HG03135 (cell line): Measurements from ENCODE around the gene POGLUT3.

Experiments
- ATAC-seq: cut with Tn5 transposase; IDR thresholded peaks from one replicate; pipeline ENCODE4 v1.9.1; 2021; ENCODE audit warnings: mild to moderate bottlenecking, moderate library complexity; ENCODE audit not compliant: unreplicated experiment

Gene POGLUT3

DNA sequence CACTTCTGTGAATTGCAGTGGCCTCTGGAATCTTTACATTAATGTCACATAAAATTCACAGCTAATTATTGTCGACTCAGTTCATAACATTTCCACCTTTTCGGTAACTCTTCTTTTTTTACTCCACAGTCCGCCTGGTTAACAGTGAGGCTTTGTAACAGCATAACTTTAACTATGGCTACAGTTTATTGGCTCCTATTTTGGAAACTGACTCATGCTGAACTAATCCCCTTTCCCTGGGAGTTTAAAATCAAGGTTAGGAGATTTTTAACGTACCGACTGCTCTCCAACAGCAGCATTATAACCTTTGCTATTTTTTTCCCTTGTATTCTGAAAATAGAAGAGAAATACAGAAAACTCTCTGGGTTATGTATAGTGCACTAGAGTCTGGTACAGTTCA lies 3.2 kb upstream of the POGLUT3 start:
- no peak for ATAC-seq

DNA sequence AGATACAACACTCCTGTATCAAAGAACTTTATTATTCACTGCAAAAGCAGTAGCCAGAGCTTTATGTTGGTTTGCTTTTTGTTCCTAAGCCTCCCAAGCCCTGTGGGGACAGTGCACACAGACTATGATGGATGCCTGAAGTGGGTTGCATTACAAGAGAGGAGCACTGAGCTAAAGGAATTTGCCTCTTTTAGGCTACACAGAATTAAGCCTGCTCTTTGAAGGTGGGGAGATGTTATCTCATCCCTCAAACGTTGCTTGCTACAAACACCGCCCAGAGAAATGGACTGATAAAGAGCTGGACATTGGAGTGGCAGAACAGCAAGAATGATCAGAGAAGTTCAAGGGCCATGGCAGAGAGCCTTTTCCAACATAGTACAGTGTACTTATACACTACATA lies 2.5 kb upstream of the POGLUT3 start:
- no peak for ATAC-seq

DNA sequence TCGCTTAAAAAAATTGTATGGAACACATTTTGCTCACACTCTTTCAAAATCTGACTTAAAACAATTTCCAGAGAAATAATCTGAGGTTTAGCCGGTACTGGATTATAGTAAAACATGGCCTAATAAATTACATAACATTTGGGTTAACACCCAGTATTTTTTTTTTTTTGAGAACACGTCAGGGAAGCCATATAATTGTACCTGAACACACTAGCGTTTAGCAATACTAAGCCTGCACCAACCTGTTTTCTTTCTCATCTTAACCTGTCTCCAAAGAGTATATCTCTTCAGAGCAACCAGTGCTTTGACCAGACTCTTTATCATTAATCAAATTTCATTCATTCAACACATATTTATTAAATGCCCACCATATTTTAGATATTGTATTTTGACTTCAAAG lies 2.0 kb upstream of the POGLUT3 start:
- no peak for ATAC-seq

DNA sequence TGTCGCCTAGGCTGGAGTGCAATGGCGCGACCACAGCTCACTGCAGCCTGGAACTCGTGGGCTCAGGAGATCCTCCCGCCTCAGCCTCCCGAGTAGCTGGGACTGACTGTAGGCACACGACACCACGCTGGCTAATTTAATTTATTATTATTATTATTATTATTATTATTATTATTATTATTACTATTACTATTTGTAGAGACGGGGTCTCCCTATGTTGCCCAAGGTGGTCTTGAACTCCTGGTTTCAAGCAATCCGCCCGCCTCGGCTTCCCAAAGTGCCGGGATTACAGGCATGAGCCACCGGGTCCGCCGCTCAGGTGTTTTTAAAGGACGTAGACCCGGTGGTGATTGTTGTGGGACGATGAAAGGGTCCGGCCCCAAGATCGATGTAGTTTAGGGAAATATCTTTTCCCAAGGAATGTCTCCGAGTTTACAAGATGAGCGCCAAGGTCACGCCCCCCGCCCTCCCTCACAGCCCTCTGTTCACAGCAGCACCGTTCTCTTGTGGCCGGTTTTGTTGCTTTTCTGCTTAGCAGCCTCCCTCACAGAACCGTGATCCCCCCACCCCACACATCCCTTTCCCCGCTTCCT lies 728 bp upstream of the POGLUT3 start:
- ATAC-seq, result peak; percentile 5

DNA sequence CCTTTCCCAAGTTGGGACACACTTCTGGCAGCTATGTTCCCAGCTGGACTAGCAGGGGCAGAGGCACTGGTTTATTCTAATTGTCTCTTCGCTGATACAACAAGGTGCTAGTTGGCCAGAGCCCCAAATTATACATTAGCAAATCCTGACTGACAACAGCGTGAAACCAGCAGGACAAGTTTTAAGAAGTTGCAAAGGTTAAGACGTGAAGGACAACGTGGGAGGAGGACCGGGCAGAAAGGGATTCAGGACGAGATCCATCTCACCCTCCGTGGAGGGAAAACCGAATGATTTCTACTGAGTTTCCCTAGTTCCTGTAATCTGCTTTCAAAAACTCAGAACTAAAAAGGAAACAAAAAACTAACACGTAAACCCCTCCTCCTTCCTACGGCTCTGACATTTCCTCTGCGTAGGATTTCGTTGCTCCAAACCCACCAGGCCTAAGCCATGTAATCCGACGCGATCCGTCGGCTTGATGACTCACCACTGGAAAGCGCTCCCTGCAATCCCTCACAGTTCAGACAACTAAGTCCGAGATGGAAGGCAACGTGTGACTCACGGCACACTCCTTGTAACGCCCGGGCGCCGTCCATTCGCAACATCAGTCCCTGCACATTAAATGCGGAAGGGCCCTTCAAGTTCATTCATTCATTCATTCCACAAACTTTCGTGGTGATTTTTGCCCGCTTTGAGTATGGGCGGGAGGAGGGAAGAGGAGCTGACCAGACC lies 703 bp downstream of the POGLUT3 start:
- ATAC-seq, result peak; percentile 53

DNA sequence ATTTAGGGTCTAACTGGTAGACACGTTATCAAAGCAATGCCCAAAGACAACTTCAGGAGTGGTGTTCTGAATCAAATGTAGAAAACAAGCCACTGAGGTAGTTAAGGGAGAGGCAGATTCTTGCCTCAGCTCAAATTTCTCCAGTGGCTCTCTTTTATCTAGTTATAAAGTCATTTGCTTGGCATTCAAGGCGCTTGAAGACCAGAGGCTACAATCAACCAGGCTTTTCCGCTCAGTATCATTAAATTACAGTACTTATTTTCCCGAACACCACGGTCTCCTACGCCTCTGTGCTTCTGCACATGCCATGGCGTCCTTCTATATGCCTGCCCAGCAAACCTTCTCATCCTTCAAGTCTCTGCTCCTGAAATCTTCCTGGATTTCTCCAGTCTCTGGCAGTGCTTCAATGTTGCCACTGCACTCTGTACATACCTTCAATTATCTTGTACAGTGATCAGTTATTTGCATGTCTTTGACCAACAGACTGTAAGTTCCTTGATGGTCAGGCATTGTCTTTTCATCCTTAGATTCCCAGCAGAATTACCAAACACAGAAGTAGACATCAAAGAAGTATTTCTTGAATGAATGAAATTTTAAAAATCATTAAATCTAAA lies 1.4 kb downstream of the POGLUT3 start:
- ATAC-seq, result no peak

DNA sequence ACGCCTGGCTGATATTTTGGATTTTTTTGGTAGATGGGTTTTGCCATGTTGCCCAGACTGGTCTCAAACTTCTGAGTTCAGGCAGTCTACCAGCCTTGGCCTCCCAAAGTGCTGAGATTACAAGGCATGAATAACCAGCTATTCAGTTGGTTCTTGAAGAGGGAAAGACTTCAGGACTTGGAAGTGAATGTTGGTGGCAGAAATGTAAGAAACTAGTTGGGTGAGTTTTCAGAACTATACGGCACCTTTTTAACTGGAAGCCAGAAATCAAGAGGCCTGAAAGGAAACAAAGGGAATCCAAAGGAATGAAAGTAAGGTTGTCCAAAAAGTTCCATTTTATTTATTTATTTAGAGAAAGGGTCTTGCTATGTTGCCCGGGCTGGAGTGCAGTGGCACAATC lies 2.9 kb downstream of the POGLUT3 start:
- no peak for ATAC-seq

DNA sequence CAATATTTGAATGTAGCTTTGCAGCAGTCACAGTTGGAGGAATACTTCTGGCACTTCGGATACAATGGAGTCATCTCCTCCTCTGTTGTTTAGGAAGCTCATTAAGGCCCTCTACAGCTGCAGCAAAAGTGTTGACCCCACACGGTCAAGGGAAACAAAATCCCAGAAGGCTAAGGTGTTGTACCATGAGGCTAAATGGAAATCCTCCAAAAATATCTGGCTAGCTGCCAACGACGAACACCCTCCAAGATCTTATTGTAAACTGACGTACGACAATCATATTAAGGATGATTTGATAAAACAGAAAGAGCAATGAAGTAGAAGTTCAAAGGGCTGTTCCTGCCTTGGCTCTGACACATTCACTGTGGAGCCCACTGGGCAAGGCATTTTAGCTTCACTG lies 4.0 kb downstream of the POGLUT3 start:
- no peak for ATAC-seq

DNA sequence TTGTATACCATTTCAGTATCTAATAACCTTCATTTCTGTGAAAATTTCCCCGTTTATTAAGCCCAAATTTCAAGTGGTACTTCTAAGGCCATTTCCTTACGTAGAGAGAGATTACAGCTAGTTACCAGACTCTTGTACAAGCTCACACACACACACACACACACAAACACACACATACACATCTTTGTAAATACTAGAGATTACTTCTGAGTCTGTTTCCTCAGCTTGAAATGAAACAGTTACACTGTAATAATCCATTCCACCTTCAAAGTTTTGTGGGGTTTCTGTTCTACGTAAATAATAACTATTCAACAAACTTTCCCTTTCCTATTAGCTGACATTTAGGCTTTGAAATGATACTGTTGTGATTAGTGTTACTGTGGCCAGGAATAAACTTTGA lies 6.2 kb downstream of the POGLUT3 start:
- no peak for ATAC-seq

DNA sequence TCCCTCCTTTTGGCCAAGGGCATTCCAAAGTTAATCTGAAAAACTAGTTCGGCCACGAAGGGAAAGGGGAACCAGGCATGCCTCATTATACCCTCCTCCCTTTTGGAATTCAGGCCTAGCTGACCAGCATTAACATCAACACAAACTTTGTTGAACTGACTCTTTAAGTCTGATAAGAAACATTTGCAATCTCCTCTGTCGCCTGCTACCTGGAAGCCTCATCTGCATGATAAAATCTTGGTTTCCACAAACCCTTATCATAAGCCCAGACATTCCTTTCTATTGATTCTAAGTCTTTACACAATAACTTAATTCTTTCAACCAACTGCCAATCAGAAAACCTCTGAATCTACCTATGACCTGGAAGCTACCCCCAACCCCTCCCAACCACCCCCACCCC lies 11.4 kb downstream of the POGLUT3 start:
- no peak for ATAC-seq

DNA sequence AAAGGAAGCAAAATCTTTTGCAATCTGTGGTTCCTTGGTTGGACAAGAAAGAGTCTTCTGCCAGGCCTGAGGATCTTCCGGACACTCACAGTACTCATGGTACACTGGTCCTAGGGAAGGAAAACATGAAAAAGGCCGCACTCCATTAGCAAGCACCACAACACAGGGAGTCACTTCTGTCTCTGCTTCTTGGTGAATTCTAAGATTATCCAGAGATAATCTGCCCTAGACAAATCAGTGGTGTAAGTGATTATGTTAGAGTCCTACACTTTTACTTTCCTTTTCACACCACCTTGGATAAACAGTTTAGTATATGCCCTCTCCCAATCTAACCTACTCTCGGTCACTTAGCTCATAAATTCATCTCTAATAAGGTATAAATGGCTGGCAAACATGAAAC lies 11.9 kb downstream of the POGLUT3 start:
- no peak for ATAC-seq

DNA sequence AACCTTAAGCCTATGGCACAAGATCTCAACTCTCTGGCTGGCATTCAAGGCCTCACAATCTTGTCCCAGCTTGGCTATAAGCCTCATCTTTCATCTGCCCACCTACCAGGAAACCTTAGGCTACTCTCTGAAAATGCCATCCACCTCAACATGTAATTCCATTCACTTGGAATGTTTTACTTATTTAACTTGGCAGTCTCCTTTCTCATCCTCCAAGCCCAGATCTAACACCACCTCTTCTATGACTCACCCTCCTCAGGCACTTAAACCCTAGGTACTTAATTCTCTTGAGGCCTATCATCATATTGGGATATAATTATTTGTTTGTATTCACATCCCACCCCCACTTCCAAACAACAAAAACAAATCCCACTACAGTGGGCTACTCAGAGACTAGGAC lies 15.0 kb downstream of the POGLUT3 start:
- ATAC-seq, result no peak

DNA sequence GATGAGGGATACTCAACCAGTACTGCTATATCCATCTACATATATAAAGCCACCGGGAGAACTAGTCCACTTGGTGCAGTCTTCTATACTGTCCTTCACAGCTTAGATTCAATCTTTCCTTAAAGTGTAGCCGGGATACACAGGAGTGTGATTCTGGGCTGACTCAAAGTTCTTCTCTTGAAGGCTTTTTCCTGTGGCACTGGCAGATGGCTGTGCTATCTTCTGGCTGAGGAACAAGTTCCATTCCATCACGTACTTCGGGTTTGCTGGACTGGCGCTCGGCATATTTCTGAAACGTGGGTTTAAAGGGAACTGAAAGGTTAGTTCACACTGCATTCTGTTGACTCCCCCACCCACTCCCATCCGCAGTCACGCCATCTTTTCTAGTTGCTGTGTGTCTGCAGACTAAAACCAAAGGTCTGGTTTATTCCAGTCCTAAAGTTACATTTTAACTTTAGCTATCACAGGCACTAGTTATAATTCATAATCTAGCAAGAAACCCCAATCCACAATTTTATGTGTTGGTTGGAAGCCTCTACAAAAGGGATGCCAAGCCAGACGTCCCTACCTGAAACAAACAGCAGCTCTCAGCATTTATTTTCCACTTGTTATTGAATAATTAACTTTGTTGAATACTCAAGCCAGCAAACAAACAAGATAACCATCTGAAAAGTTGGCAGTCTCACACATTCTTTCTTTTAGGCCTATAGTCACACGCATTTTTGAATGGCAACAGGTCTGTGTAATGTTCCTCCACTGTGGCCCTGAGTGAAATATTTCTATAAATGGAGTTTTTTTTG lies 23.3 kb downstream of the POGLUT3 start:
- no peak for ATAC-seq

DNA sequence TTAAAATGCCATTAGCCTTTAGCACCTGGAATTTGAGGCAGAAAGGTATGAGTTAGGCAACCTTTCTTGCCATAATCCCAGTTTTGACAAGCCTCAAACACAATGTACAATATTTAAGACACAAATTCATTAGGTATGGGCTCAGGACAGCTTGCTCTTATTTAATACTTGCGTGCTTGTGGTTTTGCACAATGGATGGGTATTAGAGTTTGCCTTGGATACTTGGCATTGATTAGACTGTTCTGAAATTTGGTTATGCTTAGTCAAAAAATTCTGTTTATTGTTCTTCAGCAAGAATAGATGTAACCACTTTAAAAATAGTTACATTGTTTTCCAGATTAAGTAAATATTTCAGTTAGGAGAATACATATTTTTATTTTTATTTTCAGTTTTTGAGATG lies 25.5 kb downstream of the POGLUT3 start:
- ATAC-seq, result no peak

DNA sequence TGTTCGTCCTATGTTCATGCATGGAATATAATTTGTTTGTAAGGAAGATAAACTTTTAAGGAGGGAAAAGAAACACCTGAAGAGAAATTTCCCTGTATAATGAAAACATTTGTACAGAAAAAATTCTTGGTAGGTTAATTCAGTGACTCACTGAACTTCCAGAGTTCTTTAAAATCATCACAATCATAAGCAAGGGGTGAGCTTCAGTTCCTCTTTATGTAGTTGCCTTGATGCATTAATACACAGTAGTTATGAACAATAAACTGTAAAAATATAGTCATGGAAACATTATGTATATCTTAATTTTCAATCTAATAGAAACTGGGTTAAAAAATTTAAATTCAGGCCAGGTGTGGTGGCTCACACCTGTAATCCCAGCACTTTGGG lies 29.7 kb downstream of the POGLUT3 start:
- ATAC-seq, result no peak

DNA sequence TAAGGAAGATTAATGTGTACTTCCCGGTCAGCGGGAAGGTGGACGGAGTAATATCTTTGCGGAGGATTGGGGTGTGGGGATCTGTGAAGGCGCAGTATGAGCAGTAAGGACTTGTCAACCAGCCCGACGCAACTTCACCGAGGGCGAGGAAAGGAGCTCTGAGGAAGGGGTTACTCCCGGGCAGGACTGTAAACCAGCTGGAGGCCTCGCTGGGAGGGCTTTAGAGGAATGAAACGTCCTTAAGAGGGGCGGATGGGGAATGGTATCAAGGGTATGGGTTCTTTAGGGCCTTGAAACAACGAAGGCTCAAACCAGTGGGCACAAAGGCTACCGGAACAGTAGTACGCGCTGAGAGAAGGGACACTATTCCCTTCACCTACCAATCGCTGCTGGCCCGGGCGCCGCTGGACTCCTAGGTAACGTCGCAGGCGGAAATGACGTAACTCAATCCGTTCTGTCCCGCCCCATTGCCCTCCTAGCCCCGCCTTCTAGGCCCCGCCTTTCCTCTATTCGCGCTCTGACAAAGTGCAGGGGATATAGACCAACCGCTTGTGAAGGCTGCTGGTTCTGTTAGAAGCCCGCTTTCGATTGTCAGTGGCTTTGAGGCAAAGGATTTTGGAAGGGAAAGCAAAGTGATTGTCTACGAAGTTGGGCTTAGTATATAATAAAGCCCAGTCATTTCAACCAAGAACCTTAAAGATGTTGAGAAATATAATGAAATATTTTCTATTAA lies 30.9 kb downstream of the POGLUT3 start, which contains the start of gene C11orf65:
C11orf65 (minus strand) TSS at position 439 of the 733 bp plus-strand sequence. CDS start 5,970 bp downstream, outside the sequence.
- ATAC-seq, result peak; percentile 99

DNA sequence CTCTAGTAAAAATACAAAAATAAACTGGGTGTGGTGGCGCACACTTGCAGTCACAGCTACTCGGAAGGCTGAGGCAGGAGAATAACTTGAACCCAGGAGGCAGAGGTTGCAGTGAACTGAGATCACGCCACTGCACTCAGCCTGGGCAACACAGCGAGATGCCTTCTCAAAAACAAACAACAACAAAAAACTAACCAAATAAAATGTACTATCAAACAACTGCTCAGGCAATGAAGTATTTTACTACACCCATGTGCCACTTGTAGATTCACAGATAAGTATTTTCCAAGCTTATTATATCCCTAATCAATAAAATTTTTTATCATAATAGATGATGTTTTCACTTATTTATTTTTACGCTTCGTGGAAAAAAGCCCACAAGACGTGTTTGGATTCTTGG lies 31.8 kb downstream of the POGLUT3 start:
- no peak for ATAC-seq

DNA sequence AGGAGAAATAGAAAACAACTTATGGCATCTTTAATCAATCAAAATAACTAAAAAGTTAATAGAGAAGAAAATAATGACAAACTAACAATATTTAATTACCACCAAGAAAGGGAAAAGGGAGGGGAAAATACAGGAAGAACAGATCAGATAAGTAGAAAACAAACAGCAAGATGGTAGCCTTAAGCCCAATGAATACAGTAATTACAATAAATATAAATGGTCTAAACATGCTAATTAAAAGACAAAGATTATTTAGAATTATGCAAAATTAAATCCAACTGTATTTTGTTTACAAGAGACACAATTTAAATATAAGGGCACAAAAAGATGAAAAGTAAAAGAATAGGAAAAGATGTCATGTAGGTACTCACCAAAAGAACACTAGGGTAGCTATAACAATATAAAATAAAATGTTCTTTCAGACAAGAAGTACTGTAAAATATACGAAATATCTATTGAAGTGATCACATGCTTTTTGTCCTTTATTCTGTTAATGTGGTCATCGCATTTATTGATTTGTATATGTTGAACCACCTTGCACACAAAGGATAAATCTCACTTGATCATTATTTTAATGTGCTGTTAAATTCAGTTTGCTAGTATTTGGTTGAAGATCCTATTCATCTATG lies 44.9 kb downstream of the POGLUT3 start:
- no peak for ATAC-seq
